Spleen (tissue), 11 donors: ENCODE measurements around the gene PLCG2. TPM values are rescaled to one million over a fixed set of nuclear protein-coding genes. Genes with fewer than 3 reads are reported as not detected.

ENCODE experiments used
- DNase-seq: peaks from one replicate; pipeline ENCODE4 v3.0.0-alpha.2; 2020
- H3K27ac ChIP-seq, 8 donors: fragments of 200-600 bp; sonication (generic) in 7 of 8; 1 replicate in 4 of 8; 2 replicates in 4 of 8; pipeline versions ENCODE4 v1.5.0 to v1.8.0; 2016 to 2021; ENCODE audit warnings: inconsistent platforms in 4 of 8, mild to moderate bottlenecking in 4 of 8, moderate library complexity in 1 of 8
- H3K27me3 ChIP-seq, 7 donors: fragments of 200-600 bp; sonication (generic) in 6 of 7; replicated peaks in 1 of 7; 1 replicate in 4 of 7; 2 replicates in 3 of 7; pipeline versions ENCODE4 v1.5.0 to v1.8.0; 2016 to 2021; ENCODE audit warnings: inconsistent platforms in 3 of 7, mild to moderate bottlenecking in 1 of 7
- H3K36me3 ChIP-seq, 6 donors: fragments of 200-600 bp; sonication (generic) in 5 of 6; 1 replicate in 4 of 6; 2 replicates in 2 of 6; pipeline versions ENCODE4 v1.5.0 to v1.8.0; 2016 to 2021; ENCODE audit warnings: inconsistent platforms in 2 of 6
- H3K4me1 ChIP-seq, 6 donors: fragments of 200-600 bp; sonication (generic) in 5 of 6; 1 replicate in 3 of 6; 2 replicates in 3 of 6; pipeline versions ENCODE4 v1.5.0 to v1.8.0; 2016 to 2021; ENCODE audit warnings: inconsistent platforms in 3 of 6
- H3K4me3 ChIP-seq, 8 donors: fragments of 200-600 bp; sonication (generic) in 7 of 8; 1 replicate in 4 of 8; 2 replicates in 4 of 8; pipeline versions ENCODE4 v1.5.0 to v1.8.0; 2016 to 2021; ENCODE audit warnings: inconsistent platforms in 4 of 8, mild to moderate bottlenecking in 4 of 8, moderate library complexity in 2 of 8
- H3K9me3 ChIP-seq, 8 donors: fragments of 200-600 bp; sonication (generic) in 7 of 8; 1 replicate in 4 of 8; 2 replicates in 4 of 8; pipeline versions ENCODE4 v1.5.0 to v1.8.0; 2016 to 2021; ENCODE audit warnings: inconsistent platforms in 4 of 8
- CTCF ChIP-seq, 11 experiments: fragments of 200-600 bp in 7 of 11; fragments of 450-650 bp in 4 of 11; sonication (generic) in 4 of 11; IDR thresholded peaks in 8 of 11; conservative IDR thresholded peaks in 3 of 11; 1 replicate in 7 of 11; 2 replicates in 4 of 11; pipeline versions ENCODE4 v1.4.0 to v1.8.0; 2016 to 2021; ENCODE audit warnings: antibody characterized with exemption in 11 of 11, inconsistent platforms in 4 of 11, mild to moderate bottlenecking in 1 of 11
- POLR2A ChIP-seq, 3 donors: fragments of 450-650 bp; IDR thresholded peaks; one replicate each; pipeline ENCODE4 v1.5.1; 2017; ENCODE audit warnings: antibody characterized with exemption in 3 of 3, mild to moderate bottlenecking in 1 of 3
- POLR2AphosphoS5 ChIP-seq, 3 donors: sonication (generic); formaldehyde crosslinking; IDR thresholded peaks; one replicate each; pipeline ENCODE4 v1.5.1; 2017; ENCODE audit warnings: antibody characterized with exemption in 3 of 3
- WGBS, 5 donors: extraction: QIAGEN DNeasy Blood & Tissue Kit in 3 of 5; methylation state at CpG; one replicate each; pipeline versions ENCODE4 v1.1.5 to v1.1.7; 2013 to 2018; 5-methylcytosine and 5-hydroxymethylcytosine counted together
- intact Hi-C: fragments of 100-400 bp; cut with DNase I; formaldehyde crosslinking; loops from one replicate; pipeline ENCODE4 v1.15.0; 2023; ENCODE audit warnings: low total_unique reads
- polyA plus RNA-seq, 3 donors: library from polyadenylated mRNA; stranded (reverse); fragments of 200-250 nt; gene quantifications; one replicate each; pipeline ENCODE4 v1.2.1, GENCODE V29; 2013
- total RNA-seq, 7 donors: library from RNA; depleted of rRNA in 3 of 7; stranded (reverse); fragments of >200 nt in 3 of 7; fragmentation: NEBNext Ultra II Directional in 4 of 7; extraction: Animal tissue kit (Norgen Biotek cat#: 25700) in 4 of 7; gene quantifications; one replicate each; pipeline versions ENCODE4 v1.1.0 to v1.2.1, GENCODE V29; 2016 to 2021
- donor health status: healthy with polysubstance abuse.
- donor health status: DM: no; HTN: no; CAD: no; lungs with moderate emphysema.
- donor health status: DM: no; HTN: no; CAD: no.
- donor health status: Bipolar disorder and iron deficiency.
- donor health status: healthy.
- donor health status: DM: no; HTN: no; CAD: no.
- donor health status: DM: yes; HTN: yes; CAD: no.

PLCG2 gene
- total and polyA plus RNA-seq, 10 donors, result 57.1 to 277 (median 145) TPM

DNA sequence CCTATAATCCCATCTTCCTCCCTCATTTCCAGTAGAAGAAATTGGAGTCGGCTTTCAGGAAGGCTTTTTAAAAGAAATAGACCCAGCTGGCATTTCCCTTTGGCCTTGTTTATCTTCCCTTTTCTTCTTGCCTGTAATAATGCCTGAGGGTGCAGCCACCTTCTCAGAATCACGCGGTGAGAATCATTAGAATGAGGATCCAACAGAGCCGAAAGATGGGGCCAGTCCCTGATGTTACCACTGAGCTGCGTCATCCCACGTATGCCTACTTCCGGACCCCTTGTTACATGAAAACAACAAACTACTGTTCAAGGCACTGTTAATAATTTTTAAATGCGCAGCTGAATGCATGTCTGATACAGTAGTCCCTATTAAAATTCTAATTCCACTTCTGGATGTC lies 208.0 kb downstream of the PLCG2 start:
- intact Hi-C loops, result no loop called here
- Histone ChIP-seq H3K36me3 (no peaks in the 10 kb centered on the region), H3K27ac (no peak overlapping the region), H3K4me3 (no peak overlapping the region), H3K27me3 (peaks cover 0 to 4% (median 0%) of the 10 kb centered on the region in 7 donors), H3K9me3 (no peaks in the 10 kb centered on the region), H3K4me1 (no peaks in the 10 kb centered on the region)
- TF ChIP-seq POLR2A (IDR thresholded peaks at IDR 0.05), result no peak
- no peak for TF ChIP-seq CTCF (IDR thresholded peaks at IDR 0.05 in 8 of 11, conservative IDR thresholded peaks at IDR 0.05 in 3 of 11)
- no peak for TF ChIP-seq POLR2AphosphoS5 (IDR thresholded peaks at IDR 0.05)
- 84 to 90% (median 85%) methylated on average over 8 of the region's 8 CpGs for WGBS, 5 donors
- no peak for DNase-seq

GRCh38 chr16:81987706-81988105 lies 208.6 kb downstream of the PLCG2 start:
- H3K9me3 ChIP-seq, result no peaks in the 10 kb centered on the region
- peaks cover 0 to 4% (median 0%) of the 10 kb centered on the region in 7 donors for H3K27me3 ChIP-seq
- 79 to 94% (median 90%) methylated on average over 5 of the region's 5 CpGs for WGBS, 5 donors
- H3K27ac ChIP-seq, result no peak overlapping the region
- TF ChIP-seq POLR2A (IDR thresholded peaks at IDR 0.05) (no peak), CTCF (IDR thresholded peaks at IDR 0.05 in 8 of 11, conservative IDR thresholded peaks at IDR 0.05 in 3 of 11) (no peak), POLR2AphosphoS5 (IDR thresholded peaks at IDR 0.05) (no peak)
- H3K4me3 ChIP-seq, result no peak overlapping the region
- no peaks in the 10 kb centered on the region for H3K4me1 ChIP-seq
- intact Hi-C loops, result no loop called here
- no peaks in the 10 kb centered on the region for H3K36me3 ChIP-seq
- no peak for DNase-seq

DNA sequence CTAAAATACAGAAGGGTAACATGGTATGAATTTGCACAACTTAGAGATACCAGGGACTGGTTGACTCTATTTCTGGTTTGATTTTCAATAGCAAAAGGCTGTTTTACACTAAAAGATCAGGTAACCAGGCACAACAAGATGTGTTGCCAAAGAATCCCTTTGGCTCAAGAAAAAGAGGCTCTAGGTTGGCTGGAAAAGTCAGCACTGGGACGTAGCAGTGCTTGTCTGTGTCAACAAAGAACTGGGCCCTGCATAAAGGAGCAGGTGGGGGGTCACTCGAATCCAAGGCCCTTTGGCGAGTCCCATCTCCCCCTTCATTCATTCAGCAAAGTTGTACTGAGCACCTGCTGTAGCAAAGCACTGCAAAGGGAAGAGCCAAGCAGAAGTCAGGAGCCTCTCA lies 213.8 kb downstream of the PLCG2 start:
- H3K4me3 ChIP-seq, result no peak overlapping the region
- TF ChIP-seq POLR2A (IDR thresholded peaks at IDR 0.05) (no peak), POLR2AphosphoS5 (IDR thresholded peaks at IDR 0.05) (no peak), CTCF (IDR thresholded peaks at IDR 0.05 in 8 of 11, conservative IDR thresholded peaks at IDR 0.05 in 3 of 11) (no peak)
- no peaks in the 10 kb centered on the region for H3K9me3 ChIP-seq
- DNase-seq, result no peak
- intact Hi-C loops, result no loop called here
- H3K4me1 ChIP-seq, result no peaks in the 10 kb centered on the region
- no peak overlapping the region for H3K27ac ChIP-seq
- no peaks in the 10 kb centered on the region for H3K27me3 ChIP-seq
- 57 to 87% (median 84%) methylated on average over 3 of the region's 3 CpGs for WGBS, 5 donors
- peaks cover 0 to 10% (median 0%) of the 10 kb centered on the region in 6 donors for H3K36me3 ChIP-seq

DNA sequence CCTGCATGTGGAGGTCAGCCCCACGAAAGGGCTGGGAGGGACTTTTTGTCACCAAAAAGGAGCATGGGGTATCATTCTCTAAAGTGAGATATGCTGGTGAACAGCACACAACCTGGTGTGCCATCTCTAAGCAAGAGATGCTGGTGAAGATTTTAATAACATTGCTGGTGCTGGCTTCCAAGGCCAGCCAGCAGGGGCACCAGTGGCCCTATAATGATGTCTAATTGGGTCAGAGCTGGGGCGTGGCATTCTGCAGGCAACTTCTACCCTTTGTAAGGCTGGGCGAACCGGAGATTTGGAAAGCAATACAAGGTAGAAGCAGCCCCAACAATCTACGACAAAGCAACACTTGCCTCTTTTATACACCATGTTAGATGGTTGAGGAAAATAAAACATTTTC lies 215.4 kb downstream of the PLCG2 start:
- Histone ChIP-seq H3K4me3 (no peak overlapping the region), H3K9me3 (no peaks in the 10 kb centered on the region), H3K4me1 (no peaks in the 10 kb centered on the region), H3K27me3 (no peaks in the 10 kb centered on the region), H3K27ac (no peak overlapping the region), H3K36me3 (peaks cover 0 to 26% (median 2%) of the 10 kb centered on the region in 6 donors)
- TF ChIP-seq CTCF (IDR thresholded peaks at IDR 0.05 in 8 of 11, conservative IDR thresholded peaks at IDR 0.05 in 3 of 11), result no peak
- intact Hi-C loops, result no loop called here
- 80 to 86% (median 83%) methylated on average over 5 of the region's 5 CpGs for WGBS, 5 donors
- DNase-seq, result no peak
